ENCODE results near the gene NXPH1.

NXPH1 gene

GRCh38 chr7:8436965-8437364 is 3.6 kb downstream of the NXPH1 start:
- DNase-seq (ENCODE audit: low spot score) = peak; percentile 43

- no peak for DNase-seq (ENCODE audit: low spot score)
Measured at GRCh38 chr7:8437606-8438005, 4.2 kb downstream of the NXPH1 start.

DNA sequence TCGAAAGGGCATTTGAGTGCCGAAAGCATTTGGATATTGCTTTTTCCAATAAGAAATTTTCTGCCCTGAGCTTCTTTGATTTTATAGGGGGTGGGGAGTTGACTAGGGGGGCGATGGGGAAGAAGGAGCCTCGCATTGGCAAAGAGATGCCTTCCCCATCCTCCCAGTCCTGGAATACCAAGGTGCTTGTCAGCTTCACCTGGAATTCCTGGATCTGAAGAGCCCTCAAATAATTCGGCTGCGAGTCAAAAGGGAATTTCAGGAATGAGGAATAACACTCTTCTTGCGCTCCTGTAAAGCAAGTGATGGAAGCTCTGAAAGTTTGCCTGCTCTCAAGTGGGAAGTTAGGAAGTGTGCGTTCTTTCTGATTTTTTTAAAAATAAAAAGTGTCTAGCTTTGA is 7.3 kb downstream of the NXPH1 start:
- no peak for DNase-seq (ENCODE audit: low spot score)

GRCh38 chr7:8441106-8441965 is 7.9 kb downstream of the NXPH1 start:
- no peak for DNase-seq (ENCODE audit: low spot score)

GRCh38 chr7:8442051-8442813 is 8.8 kb downstream of the NXPH1 start:
- DNase-seq (ENCODE audit: low spot score) = no peak

- peak; percentile 53 for DNase-seq (ENCODE audit: low spot score)
Measured at GRCh38 chr7:8442814-8443304, 9.4 kb downstream of the NXPH1 start.

- no peak for DNase-seq (ENCODE audit: low spot score)
Measured at GRCh38 chr7:8443576-8444467, 10.4 kb downstream of the NXPH1 start.

DNA sequence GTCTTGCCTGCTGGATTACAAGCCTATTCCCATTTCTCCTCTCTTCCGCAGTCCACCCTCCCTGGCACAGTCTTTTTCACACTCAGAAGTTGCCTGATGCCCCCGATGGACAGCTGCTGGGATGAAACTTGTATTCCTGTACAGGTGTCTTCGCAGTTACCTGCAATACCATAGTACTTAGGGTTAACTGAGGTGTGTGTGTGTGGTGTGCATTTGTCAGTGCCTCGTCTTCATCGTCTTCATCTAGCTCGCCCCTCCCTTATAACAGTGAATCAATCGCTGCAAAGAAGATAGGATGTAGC is 11.0 kb downstream of the NXPH1 start:
- DNase-seq (ENCODE audit: low spot score) = no peak

DNA sequence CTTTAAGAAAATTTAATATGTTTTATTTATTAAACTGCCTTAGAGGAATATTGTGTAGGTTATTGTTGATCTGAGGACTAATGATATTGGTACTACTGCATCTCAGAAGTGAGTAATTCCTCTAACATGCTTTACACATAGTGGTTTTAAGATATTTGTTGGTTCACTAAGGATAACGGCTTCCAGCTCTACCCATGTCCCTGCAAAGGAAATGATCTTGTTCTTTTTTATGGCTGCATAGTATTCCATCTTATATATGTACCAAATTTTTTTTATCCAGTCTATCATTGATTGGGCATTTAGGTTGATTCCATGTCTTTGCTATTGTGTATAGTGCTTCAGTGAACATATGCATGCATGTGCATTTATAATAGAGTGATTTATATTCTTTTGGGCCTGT is 20.1 kb downstream of the NXPH1 start:
- no peak for DNase-seq (ENCODE audit: low spot score)

DNA sequence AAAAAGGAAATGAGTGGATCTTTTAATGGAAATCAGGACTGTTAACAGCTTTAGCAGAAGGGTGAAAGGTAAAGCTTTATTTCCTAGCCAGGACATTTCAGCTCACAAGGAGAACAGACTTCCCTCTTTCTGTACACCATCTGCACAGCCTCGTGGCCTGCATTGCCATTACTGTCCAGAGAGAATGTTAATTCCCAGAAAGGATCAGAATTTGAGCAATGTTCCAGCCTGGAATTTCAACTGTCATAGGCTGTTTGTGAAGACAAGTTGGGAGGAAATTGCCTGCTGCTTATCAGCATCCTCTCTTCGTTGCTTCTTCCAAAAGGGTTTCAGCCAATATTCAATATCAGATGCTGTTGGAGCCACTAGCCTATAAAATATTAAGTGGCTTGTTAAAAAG is 22.0 kb downstream of the NXPH1 start:
- DNase-seq (ENCODE audit: low spot score) = no peak

- no peak for DNase-seq (ENCODE audit: low spot score)
Measured at GRCh38 chr7:8462309-8462708, 28.9 kb downstream of the NXPH1 start.

DNA sequence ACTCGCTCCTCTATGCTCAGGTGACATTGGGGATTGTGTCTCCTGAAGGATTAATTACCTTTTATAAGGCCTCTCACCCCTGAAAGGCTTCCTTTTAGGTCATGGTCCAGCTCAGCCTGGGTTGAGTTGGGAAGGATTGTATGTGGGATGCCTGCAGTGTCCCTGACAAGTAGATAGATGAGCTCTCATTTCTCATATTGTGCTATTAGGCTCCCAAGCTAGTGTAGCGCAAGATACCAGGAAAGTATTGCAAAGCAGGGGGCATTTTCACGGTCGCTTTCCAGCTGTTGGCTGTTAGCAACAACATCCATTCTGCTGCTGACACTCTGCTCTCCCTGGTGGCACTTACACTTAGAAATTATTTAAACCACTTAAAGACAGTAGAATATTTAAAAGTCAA is 31.9 kb downstream of the NXPH1 start:
- DNase-seq (ENCODE audit: low spot score) = no peak

DNA sequence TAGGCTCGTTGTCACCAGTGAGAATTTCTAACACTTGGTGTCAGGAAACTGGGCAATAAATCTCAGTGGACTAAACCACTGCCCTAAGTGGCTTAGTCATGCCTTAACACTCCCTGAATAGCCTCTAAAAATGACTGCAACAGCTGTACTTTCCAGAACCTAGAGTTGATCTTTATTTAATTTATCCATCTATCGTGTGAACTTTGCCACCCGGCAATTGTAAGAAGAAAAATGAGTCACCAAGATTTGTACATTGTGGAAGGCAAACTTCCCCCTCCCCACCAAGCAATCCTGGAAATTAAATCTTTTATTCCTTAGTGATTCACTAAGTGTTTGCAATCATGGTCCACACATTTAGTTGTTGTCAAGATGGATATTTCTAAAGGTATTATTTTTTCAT is 47.1 kb downstream of the NXPH1 start:
- DNase-seq (ENCODE audit: low spot score) = no peak

GRCh38 chr7:8481096-8481495 is 47.7 kb downstream of the NXPH1 start:
- no peak for DNase-seq (ENCODE audit: low spot score)

- DNase-seq (ENCODE audit: low spot score) = peak; percentile 10
Measured at GRCh38 chr7:8481752-8482446, 48.5 kb downstream of the NXPH1 start.

GRCh38 chr7:8490391-8491045 is 57.1 kb downstream of the NXPH1 start:
- no peak for DNase-seq (ENCODE audit: low spot score)

GRCh38 chr7:8491106-8491505 is 57.7 kb downstream of the NXPH1 start:
- no peak for DNase-seq (ENCODE audit: low spot score)

- DNase-seq (ENCODE audit: low spot score) = no peak
Measured at GRCh38 chr7:8491544-8492489, 58.4 kb downstream of the NXPH1 start.

- DNase-seq (ENCODE audit: low spot score) = no peak
Measured at GRCh38 chr7:8499128-8499527, 65.7 kb downstream of the NXPH1 start.

- no peak for DNase-seq (ENCODE audit: low spot score)
Measured at GRCh38 chr7:8500286-8500685, 66.9 kb downstream of the NXPH1 start.

Measured in Ammon's horn (tissue), 1 donor.